Measurements from ENCODE around the gene KDSR.

KDSR gene

DNA sequence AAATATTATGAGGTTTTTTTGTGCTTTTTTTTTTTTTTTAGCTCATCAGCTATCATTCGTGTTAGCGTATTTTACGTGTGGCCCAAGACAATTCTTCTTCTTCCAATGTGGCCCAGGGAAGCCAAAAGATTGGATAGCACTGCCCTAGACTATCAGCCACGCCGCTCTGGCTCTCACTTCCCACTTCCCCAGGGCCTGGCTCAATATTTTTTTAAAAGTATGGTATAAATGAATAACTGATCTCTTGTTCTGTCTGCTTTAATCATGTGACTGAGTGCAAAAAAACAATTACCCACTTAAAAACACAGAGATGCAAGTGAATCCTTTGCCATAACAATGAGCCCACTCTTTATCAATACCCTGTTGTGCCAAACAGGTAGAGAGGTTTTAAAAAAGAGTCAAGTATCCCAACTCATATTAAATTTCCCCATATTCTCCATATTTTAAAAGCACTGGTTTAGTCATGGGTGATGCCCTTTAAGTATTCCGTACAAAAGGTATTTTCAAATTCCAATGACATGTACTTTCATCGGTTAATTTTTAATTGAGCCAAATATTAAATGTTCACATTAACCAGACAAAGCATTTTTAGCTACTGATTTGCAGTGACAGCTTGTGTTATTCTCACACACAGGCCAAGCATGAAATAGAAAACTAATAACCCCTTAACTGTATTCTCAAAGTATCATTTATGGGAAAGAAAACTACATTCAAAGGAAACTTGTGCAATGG, 60.0 kb downstream of the KDSR start:
- DNase-seq, result no peak

DNA sequence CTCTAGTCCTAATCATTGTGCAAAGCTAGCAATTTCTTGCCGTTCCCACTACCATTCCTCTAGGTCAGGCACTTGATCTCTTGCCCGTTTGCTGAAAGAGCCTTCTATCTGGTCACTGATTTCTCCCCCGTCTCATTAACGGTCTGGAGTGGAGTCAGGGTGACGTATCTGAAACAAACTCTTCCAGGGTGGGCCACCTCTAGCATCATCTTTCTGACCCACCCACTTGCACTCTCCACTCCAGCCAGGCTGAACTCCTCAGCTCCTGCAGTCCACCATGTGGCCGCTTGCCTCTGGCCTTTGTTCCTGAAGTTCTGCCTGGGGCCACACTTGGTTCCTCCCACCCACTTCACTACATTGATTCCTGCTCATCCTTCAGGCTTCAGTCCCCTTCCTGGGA, 60.8 kb downstream of the KDSR start:
- no peak for DNase-seq

DNA sequence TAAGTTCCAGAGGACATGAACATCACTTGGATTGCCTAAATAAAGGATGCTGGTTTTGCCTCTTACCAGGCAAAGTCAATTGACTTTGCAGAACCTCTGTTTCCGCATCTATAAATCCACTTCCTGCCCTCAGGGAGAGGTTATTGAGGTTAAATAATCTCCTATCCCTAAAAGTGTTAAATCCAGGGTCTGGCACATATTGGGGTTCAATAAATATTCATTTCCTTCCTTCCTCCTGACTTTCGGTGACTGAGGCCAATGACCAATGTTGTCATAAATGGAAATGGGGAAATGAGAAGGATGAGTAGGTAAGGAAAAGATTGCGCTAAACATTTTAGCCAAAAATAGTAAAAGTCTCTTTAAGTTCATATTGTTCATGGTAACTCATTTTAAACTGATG, 63.5 kb downstream of the KDSR start:
- no peak for DNase-seq

DNA sequence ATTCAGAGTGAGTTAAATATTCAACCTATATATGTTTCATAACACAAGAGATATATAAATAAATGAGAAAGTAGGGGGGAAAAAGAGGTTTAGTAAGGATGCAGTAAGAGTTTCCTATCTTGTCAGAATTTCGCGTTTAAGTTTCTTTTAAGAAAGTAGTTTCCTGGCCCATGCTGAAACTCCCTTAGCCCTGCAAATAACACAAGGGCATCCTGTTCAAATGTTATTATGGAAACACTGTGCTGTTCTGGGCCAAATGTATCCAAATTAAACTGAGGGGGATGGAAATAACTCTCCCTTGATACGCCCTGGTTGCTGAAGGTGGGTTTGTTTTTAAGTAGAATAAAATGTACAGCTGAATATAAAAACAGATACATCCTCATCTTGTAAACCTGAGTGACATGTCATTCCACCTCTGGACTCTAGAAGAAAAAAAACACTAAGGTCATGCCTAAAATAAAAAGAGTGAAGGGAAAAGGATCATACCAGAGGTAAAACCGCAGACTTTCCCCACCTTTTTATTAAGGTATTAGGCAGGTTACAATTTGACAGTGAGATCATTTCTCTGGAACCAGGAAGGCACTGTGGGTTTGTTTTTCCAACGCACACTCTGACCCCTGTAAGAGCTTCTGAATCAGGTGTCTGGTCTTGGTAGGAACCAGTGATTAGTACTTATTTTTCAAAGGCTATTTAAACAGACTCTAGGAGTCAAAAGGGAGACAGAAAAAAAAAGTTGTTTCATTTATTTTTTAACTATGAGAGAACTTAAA, 64.2 kb downstream of the KDSR start:
- no peak for DNase-seq

DNA sequence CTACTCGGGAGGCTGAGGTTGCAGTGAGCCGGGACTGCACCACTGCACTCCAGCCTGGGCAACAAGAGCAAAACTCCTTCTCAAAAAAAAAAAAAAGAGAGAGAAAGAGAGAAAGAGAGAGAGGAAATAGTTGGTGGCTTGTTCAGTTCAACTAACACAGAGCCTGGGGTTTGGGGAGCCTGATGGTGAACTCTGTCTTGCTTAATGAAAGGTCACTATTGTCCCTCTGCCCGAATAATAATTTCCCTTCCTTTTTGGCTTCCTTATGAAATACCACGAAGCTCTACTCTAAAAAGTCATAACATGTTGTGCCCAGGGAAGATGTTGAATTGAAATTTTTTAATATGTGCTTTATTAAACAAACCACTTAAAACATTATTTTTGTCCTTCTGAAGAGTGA, 64.8 kb downstream of the KDSR start:
- no peak for DNase-seq

DNA sequence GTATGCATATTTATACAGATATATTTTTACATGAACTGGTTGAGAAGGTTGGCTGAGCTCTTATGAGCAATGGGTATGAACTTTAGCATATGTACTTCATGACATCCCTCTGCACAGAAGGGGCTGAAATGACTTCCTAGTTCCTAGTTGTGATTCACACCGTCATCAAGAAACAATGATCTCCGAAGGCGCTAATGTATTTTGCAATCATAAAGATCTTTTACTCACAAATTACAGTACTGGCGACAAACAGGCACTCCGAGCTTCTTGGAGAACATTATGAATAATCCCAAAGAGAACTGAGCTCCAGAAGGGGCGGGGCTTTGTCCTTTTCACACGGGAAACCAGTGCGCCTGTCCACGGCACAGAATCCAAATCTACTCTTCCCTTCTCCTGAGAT, 65.6 kb downstream of the KDSR start:
- no peak for DNase-seq

DNA sequence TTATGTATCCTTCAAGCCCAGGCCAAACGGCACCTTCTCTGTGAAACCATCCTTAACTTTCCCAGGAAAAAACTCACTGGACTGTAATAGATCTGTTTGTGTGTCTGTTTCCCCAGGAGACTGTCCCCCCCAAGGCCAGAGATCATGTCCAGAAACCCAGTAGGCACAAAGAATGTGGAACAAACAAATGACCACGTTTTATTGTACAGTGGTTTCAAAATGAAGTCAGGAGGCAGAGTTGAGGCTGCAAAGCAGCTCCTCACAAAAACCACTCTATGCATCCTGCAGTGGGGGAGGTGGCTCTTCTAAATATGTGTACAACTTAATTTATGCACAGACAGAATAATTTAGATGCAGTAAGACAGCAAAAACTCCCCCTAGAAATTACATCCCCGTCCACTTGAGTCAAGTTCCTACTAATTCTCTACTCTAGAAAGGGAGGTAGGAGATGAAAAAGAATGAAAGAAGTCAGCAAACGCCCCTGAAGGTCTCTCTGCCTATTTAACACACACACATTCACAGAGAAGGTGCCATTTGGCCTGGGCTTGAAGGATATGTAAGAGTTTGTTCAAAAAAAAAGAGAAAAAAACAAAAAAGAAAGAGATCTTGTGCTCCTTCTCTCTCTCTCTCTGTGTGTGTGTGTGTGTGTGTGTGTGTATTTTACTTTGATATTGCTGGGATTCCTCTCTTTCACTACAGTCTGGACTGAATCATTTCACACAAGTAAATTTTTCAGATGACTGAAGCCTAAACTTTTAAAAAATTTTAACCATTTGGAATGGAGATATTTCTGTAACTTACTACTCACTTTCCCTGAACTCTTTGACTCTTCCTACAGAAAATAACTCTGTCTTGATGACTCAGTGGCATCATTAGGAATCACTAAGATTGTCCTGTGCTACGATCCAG, 66.9 kb downstream of the KDSR start:
- DNase-seq, result no peak

DNA sequence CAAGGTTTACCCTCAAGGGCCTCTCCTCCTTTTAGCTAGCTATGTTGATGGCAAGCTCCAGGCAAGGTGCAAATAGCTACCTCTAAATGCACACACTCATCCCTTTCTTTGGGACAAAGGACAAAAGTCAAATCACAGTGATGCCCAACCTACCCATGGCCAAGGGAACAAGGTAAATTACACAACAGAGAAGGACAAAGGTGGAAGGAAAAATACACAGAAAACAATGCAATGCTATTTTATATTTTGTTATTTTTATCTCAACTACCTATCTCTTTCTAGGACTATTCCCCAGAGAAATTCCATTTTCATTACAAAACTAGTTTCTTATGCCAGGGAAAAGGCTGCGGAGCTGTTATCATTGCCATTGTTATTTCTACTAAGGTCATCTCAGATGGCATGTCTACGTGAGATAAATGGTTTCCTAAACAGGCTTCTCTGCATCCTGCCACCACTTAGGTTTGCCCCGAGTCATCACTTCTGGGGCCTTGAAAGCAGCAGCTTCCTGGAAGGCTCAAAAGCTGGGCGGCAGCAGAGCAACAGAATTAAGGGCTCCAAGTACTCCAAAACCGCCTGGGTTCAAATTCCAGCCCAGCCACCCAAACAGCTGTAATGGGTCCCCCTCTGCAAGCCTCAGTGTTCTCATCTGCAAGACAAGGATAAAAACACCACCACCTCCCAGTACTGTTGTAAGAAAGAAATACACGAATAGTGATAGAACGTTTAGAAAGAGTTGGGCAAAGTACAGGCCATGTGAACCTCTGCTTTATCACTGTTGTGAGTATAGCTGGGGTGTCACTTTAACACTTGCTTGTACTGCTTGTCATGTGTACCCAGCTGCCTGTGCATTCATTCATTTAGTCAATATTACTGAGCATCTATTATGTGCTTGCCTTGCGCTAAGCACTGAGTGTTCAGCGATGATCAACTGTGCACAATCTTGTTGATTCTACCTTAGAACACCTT, 68.3 kb downstream of the KDSR start:
- DNase-seq, result no peak

DNA sequence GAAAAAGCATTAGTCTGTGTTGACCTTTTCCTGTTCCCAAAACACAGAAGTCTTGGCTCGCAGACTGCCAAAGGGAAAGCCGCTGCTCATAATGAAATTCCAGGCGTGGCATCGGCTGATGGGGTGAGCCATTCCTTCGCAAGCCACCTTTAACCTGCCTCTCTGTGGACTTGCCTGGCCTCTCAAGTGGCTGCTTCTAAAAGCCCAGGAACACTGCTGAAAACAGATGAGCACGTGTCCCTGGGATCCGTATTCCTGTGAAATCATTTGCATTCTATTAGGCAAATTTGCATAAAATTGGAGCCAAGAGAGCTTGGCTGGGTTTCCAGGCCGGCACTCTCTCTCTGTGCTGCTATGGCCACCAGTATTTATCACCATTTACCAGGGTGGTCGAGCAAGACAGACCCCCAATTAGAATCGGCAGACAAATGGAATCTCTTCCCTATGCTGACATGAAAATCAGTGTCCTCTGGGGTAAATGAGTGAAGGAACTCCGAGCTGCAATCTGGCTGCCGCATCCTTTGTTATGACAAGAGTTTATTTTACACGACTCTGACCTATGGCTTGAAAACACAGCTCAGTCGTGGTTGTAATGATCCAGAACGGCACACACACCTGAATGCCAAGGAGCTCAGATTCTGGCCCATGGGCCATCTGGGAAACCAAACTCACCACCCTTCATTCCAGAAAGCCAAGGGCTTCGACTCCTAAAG, 69.2 kb downstream of the KDSR start:
- no peak for DNase-seq

DNA sequence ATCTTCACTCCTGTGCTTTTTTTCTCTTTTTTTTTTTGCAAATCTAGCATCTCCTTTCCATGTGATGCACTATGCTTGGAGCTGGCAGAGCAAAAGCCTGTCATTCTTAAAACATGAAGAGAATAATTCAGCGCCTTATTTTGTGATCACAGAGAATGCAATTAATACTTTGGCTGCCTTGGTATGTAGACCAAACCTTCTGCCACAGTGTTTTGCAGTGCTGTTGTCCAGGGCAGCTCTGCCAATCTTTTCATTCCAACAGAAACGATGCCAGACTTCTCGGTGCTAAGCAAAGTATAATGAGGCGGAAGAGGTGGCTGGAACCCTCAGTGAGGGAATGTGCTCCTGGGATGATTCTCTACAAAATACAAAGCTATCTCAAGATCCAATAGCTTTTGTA, 73.1 kb downstream of the KDSR start:
- DNase-seq, result no peak

DNA sequence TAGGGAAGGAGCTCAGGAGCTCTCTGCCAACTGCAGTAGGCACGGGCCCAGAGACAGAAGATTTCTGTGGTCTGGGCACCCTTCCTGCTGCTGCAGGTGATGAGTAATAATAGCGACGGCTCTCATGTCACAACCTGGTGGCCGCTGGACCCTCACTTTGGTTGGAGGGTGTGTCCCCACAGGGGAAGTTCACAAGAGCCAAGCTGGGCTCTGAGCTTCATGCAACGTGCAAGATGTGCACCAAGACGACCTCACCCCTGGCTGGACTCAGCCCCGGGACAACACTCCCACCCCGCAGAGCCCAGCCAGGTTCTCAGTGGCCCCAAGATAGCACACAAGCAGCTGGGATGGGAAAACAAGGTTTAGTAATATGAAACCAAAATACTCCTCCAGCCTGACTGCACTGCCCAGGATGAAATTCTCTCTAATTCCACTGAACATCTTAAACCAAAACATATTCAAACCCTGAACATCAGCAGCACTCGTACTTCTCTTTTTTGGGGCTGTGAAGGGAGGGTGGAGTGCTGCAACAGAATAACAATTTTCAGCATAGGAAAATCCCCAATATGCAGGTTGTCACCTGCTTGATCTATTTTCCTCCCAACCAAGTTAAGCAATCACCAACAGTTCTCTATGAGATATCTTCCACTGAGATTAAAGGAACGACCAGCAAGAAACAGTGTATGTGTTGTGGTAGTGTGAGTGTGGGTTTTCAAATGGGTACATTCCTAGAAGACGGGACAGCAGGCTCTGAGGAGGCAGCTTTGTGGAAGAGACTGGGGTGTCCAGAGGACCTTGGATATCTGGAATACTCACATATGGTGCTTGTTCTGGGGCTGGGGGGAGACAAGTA, 73.9 kb downstream of the KDSR start:
- no peak for DNase-seq

DNA sequence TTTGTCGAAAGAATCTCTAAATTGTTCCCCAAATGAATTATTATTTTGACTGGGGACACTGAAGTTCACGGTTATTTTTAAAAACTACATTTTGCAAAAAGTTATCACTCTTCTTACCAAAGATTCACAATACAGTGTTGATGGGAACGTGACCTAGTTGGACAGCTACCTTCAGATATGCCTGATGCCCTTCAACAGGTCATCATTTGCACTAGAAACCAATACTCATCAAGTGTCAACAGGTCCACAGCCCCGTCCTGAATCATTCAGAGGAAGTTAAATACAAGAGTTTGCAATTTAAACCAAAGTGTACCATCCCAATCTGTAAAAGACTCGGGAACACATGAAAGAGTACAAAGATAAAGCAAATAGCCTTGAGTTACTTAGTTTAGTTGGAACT, 75.7 kb downstream of the KDSR start:
- no peak for DNase-seq

DNA sequence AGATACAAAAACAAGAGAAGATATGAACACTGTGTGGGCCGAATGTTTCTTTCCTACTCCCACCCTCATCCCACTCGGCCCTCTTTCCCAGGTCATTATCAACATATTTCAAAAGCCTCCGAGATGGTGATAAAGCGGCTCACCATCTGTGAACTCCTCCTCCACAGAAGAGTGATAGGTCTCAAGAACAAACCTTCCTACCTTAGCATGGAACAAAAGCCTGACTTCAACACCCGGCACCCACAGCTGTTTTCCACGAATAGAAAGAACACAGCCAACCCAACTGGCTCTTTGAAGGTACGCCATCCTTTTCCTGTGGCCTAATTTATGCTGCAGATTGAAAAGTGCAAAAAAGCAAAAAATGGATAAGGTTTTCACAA, 76.2 kb downstream of the KDSR start:
- DNase-seq, result no peak

DNA sequence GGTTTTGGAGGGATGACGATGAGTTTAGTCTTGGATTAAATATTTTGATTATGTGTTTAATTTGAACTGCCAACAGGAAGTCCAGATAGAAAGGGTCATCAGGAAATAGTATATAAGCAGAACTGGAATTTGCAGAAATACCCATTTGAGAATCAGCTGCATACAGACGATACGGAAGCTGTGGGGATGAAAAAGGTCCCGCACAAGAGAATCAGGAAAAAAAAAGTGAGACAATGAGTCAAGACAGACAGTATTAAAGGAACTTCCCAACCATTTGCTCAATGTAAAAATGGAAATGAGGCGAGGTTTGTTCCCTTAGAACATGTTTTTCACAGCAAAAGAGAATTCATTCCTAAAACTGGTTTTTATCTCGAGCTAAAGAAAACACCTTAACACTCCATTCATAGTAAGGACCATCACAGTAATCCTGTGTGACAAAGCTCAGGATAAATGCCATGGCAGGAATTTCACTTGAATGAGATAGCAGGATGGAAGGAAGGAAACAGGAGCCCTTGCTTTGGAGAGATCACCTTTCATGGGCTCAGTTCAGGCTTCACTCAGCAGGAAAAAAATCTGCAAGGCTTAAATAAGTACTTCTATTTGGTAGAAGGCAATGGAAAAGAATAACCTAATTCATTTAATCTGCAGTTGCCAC, 76.7 kb downstream of the KDSR start:
- no peak for DNase-seq

DNA sequence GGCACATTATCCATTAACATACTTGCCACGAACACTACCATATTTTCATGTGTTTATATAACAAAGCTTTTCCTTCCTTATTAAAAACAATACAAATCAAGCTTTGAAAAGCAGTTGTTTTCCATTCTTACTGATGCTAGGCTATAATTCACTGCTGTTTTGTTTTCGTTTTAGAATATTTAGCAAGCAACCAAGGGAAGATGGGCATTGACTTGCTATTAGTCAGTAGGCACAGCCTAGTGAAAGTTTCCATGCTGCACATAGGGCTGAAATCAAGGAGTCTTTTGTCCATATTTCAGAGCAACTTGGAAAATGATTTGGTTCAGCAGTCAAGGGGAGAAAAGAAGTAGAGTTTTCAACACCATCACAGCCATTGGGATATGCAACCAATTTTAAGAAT, 78.7 kb downstream of the KDSR start:
- DNase-seq, result no peak

DNA sequence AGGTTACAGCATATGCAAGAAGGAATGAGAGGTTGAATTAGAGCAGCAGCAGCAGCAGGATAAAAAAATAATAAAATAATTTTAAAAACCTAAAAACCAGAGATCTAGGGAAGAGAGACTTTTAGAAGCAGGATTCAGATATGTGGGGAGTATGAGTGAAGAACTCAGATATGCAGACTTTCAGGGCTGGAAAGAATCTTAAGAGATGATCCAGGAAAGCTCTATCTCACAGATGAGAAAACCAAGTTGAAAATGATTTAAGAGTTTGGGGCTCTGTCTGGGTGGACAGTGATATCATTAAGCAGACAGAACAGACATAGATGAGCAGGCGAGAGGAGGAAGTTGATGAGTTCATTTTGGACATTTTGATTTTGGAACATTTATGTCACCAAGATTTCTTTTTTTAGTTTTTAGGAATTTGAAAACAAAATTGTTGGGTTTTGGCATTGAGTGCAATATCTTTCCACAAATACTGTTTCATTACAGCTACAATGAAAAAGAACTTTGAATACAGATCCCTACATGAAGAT, 79.2 kb downstream of the KDSR start:
- no peak for DNase-seq

DNA sequence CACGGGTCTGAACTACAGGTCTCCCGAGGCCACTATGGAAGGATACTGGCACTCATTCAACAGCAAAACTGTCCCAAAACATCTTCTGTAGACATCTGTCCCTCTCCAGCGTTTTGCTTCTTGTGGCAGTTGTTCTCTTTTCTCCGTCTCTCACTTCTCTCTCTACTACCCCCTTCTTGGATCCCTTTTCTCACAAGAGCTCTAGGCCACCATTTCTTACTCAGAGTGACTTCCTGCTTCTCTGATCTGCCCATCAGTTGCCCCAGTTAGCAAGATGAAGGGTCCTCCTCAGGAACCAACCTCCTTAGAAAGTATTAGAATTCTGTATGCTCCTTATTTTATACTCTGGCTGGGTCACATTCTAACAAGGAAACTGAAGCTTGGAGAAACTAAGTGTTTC, 80.1 kb downstream of the KDSR start:
- DNase-seq, result no peak

DNA sequence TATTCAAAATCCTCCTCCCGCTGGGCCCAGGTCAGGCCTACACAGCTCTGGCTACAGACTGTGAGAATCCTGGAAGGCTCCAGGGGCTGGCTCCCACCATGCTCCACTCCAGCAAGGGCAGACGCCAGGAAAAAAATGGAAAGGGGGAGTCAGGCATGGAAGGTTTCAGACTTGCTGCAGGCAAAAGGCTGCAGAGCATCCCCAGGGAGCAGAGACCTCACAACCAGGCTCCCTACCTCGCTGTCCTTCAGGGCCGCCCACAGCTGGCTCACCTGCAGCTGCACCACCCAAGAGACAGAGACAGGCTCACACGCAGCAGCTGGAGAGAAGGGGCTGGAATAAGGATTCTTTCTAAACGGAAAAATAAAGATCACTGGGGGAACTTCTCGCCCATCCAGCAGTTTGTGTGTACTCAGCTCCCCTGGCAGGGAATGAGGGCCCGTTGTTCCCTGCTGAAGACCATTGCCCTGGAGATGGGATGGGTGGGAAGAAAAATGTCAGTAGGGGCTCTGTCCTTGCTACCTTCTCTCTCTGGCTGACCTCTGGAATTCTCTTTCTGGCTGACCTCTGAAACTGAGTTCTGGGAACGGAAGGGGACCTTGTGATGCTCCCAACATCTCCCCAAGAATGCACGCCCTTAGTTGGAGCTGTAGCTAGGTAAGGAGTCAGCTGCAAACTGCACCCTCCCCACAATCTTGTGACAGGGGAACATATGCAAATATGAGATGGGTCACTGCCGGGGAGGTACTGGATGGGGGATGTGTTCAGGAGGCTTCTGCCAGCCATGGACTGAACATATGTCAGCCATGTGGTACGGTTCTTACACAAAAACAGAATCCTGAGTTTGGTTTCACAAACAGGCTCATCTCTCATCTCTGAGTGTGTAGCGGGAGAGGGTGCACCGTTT, 81.9 kb downstream of the KDSR start:
- DNase-seq, result no peak
